Tibial nerve (tissue), 4 donors: ENCODE results near the gene PTPRD. TPM values are rescaled to one million over a fixed set of nuclear protein-coding genes. Genes with fewer than 3 reads are reported as not detected.

Source experiments
- DNase-seq, 2 donors: peaks; one replicate each; pipeline ENCODE4 v3.0.0-alpha.2; 2019; ENCODE audit warnings: low spot score in 2 of 2
- H3K27ac ChIP-seq, 4 donors: fragments of 200-600 bp; sonication (generic) in 3 of 4; one replicate each; pipeline ENCODE4 v1.5.1; 2017 to 2019; ENCODE audit warnings: mild to moderate bottlenecking in 1 of 4
- H3K27me3 ChIP-seq, 2 donors: fragments of 200-600 bp; sonication (generic) in 1 of 2; one replicate each; pipeline versions ENCODE4 v1.5.1 to v1.6.0; 2017 to 2019
- H3K36me3 ChIP-seq, 3 donors: fragments of 200-600 bp; sonication (generic); one replicate each; pipeline ENCODE4 v1.5.1; 2018 to 2019
- H3K4me1 ChIP-seq, 4 donors: fragments of 200-600 bp; sonication (generic) in 3 of 4; one replicate each; pipeline ENCODE4 v1.5.1; 2017 to 2019
- H3K4me3 ChIP-seq, 4 donors: fragments of 200-600 bp; sonication (generic) in 3 of 4; one replicate each; pipeline ENCODE4 v1.5.1; 2017 to 2019; ENCODE audit warnings: mild to moderate bottlenecking in 1 of 4, moderate library complexity in 1 of 4
- H3K9me3 ChIP-seq, 4 donors: fragments of 200-600 bp; sonication (generic) in 3 of 4; one replicate each; pipeline ENCODE4 v1.5.1; 2017 to 2019
- CTCF ChIP-seq, 5 experiments: fragments of 200-600 bp in 3 of 5; fragments of 450-650 bp in 2 of 5; sonication (generic) in 3 of 5; IDR thresholded peaks; one replicate each; pipeline ENCODE4 v1.5.1; 2016 to 2019; ENCODE audit warnings: antibody characterized with exemption in 5 of 5, mild to moderate bottlenecking in 3 of 5, moderate library complexity in 2 of 5
- EP300 ChIP-seq, 2 donors: sonication (generic); formaldehyde crosslinking; IDR thresholded peaks; one replicate each; pipeline ENCODE4 v1.6.1; 2017; ENCODE audit warnings: antibody characterized with exemption in 2 of 2, mild to moderate bottlenecking in 1 of 2
- POLR2A ChIP-seq, 2 donors: fragments of 450-650 bp; IDR thresholded peaks; one replicate each; pipeline ENCODE4 v1.6.1; 2017; ENCODE audit warnings: antibody characterized with exemption in 2 of 2, mild to moderate bottlenecking in 2 of 2, moderate library complexity in 2 of 2
- WGBS, 2 donors: methylation state at CpG; one replicate each; pipeline ENCODE4 v1.1.5; 2018; 5-methylcytosine and 5-hydroxymethylcytosine counted together
- total RNA-seq, 4 donors: library from RNA; depleted of rRNA; stranded (reverse); fragments of >200 nt; gene quantifications; one replicate each; pipeline ENCODE4 v1.1.0, GENCODE V29; 2016

PTPRD gene
- total RNA-seq, 4 donors from 2014 or later, result 1.7 to 13.2 (median 5.1) TPM

DNA sequence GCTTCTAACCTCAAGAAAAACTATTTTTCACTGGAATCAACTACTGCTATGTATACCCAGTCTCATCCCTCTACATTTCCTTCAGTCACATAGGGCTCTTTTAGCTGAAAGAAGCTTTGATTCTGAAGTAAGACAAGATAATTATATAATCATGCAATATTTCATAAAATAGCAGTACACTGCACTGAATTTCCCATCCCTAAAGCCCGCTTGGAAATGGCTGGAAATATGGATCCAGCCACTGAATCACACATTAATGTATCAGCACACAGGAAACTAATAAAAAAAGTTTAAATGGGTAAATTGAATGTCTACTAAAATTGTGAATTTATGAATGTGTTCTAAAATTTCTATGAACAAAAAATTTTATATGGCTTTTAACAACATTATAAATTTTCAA, 808.7 kb downstream of the PTPRD start:
- no peak overlapping the region for H3K27ac ChIP-seq
- H3K36me3 ChIP-seq, result no peaks in the 10 kb centered on the region
- no peaks in the 10 kb centered on the region for H3K9me3 ChIP-seq
- TF ChIP-seq EP300 (IDR thresholded peaks at IDR 0.05) (no peak), POLR2A (IDR thresholded peaks at IDR 0.05) (no peak), CTCF (IDR thresholded peaks at IDR 0.05) (no peak)
- 88 to 91% methylated on average over 1 of the region's 1 CpG for WGBS, 2 donors
- H3K27me3 ChIP-seq, result no peaks in the 10 kb centered on the region
- no peak overlapping the region for H3K4me3 ChIP-seq
- no peaks in the 10 kb centered on the region for H3K4me1 ChIP-seq
- no peak for DNase-seq

DNA sequence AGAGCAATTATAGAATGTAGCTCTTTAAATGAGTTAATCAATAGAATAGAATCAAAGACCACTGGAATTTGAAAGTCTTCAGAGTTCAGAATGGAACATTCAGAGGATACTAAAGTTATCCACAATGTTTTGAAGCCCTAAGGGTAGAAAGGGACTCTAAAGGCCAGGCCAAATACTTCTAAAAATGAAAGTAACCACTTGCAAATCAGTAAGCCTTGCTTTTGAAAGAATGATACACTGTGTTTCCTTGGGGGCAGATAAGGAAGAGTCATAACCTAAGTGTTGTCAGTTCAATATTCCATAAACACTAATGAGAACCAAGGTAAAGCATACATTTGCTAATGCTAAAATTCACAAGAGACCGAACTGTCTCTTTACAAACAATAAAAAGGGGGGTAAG, 813.5 kb downstream of the PTPRD start:
- 88 to 89% methylated on average over 1 of the region's 1 CpG for WGBS, 2 donors
- Histone ChIP-seq H3K36me3 (no peaks in the 10 kb centered on the region), H3K27me3 (no peaks in the 10 kb centered on the region), H3K4me3 (no peak overlapping the region), H3K27ac (no peak overlapping the region), H3K4me1 (no peaks in the 10 kb centered on the region), H3K9me3 (no peaks in the 10 kb centered on the region)
- no peak for DNase-seq
- no peak for TF ChIP-seq EP300 (IDR thresholded peaks at IDR 0.05)
- no peak for TF ChIP-seq CTCF (IDR thresholded peaks at IDR 0.05)
- TF ChIP-seq POLR2A (IDR thresholded peaks at IDR 0.05), result no peak

GRCh38 chr9:9792144-9792857, 820.5 kb downstream of the PTPRD start:
- Histone ChIP-seq H3K36me3 (no peaks in the 10 kb centered on the region), H3K27me3 (no peaks in the 10 kb centered on the region), H3K4me3 (no peak overlapping the region), H3K9me3 (no peaks in the 10 kb centered on the region), H3K27ac (no peak overlapping the region), H3K4me1 (no peaks in the 10 kb centered on the region)
- WGBS, 2 donors, result 81 to 83% methylated on average over 1 of the region's 1 CpG
- DNase-seq, result no peak
- TF ChIP-seq POLR2A (IDR thresholded peaks at IDR 0.05), result no peak
- TF ChIP-seq EP300 (IDR thresholded peaks at IDR 0.05), result no peak
- no peak for TF ChIP-seq CTCF (IDR thresholded peaks at IDR 0.05)

GRCh38 chr9:9791611-9792010, 821.2 kb downstream of the PTPRD start:
- H3K4me1 ChIP-seq, result no peaks in the 10 kb centered on the region
- 11 to 16% methylated on average over 1 of the region's 1 CpG for WGBS, 2 donors
- no peak for TF ChIP-seq EP300 (IDR thresholded peaks at IDR 0.05)
- peak in 2 of 5 experiments; percentile 13 to 28 for TF ChIP-seq CTCF (IDR thresholded peaks at IDR 0.05)
- TF ChIP-seq POLR2A (IDR thresholded peaks at IDR 0.05), result no peak
- no peaks in the 10 kb centered on the region for H3K36me3 ChIP-seq
- no peak overlapping the region for H3K4me3 ChIP-seq
- no peak for DNase-seq
- H3K27ac ChIP-seq, result no peak overlapping the region
- no peaks in the 10 kb centered on the region for H3K27me3 ChIP-seq
- no peaks in the 10 kb centered on the region for H3K9me3 ChIP-seq

DNA sequence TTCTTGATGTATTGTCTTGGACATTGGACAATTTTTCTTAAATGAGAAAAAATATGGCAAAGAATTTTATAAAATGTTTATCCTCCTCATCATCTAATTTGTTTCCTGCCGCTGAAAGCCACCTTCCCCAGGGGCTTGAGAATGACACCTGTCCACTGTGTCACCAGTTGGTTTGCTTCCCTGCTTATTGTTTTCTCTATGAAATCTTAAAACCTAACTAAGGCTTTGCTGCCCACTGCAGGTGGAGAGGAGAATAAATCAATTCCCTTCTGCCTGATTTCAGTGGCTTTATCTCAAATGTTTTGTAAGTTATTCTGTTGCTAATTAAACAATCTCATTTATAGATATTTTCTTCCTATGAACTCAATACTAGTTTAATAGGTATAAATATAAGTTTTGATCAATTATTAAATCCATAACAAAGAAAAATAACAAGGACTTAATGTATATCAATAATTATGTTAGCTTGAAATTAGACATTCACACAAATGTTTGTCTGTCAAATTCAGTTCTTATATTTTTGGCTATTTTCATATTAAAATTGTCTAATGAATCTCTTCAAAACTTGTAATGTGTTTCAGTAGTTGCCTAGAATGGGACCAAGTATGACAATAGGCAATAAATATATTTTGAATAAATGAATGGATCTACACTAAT, 822.5 kb downstream of the PTPRD start:
- TF ChIP-seq POLR2A (IDR thresholded peaks at IDR 0.05) (no peak), CTCF (IDR thresholded peaks at IDR 0.05) (peak; percentile 43 to 77 (median 59))
- WGBS, 2 donors, result 9 to 18% methylated on average over 1 of the region's 1 CpG
- H3K27ac ChIP-seq, result no peak overlapping the region
- no peaks in the 10 kb centered on the region for H3K27me3 ChIP-seq
- H3K36me3 ChIP-seq, result no peaks in the 10 kb centered on the region
- H3K9me3 ChIP-seq, result no peaks in the 10 kb centered on the region
- DNase-seq, result peak in 1 of 2 donors; percentile 33
- H3K4me3 ChIP-seq, result no peak overlapping the region
- H3K4me1 ChIP-seq, result no peaks in the 10 kb centered on the region
